ENCODE results near the gene HVCN1.

- TF ChIP-seq, protein P1, sequence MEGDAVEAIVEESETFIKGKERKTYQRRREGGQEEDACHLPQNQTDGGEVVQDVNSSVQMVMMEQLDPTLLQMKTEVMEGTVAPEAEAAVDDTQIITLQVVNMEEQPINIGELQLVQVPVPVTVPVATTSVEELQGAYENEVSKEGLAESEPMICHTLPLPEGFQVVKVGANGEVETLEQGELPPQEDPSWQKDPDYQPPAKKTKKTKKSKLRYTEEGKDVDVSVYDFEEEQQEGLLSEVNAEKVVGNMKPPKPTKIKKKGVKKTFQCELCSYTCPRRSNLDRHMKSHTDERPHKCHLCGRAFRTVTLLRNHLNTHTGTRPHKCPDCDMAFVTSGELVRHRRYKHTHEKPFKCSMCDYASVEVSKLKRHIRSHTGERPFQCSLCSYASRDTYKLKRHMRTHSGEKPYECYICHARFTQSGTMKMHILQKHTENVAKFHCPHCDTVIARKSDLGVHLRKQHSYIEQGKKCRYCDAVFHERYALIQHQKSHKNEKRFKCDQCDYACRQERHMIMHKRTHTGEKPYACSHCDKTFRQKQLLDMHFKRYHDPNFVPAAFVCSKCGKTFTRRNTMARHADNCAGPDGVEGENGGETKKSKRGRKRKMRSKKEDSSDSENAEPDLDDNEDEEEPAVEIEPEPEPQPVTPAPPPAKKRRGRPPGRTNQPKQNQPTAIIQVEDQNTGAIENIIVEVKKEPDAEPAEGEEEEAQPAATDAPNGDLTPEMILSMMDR (conservative IDR thresholded peaks at IDR 0.05 in 1 of 2, IDR thresholded peaks at IDR 0.05 in 1 of 2; ENCODE audit: extremely low read depth in 1 of 2, insufficient read depth in 1 of 2, low read depth in 1 of 2, low read length in 2 of 2): no peak
- no peak for TF ChIP-seq EZH2 (IDR thresholded peaks at IDR 0.05; ENCODE audit: borderline replicate concordance, low read length)
These were observed 4.5 kb downstream of the HVCN1 start for GRCh38 chr12:110684312-110684836.

Measured in mammary epithelial cell (primary cell).